HG03196 (cell line): ENCODE results near the gene PRDM11.

Source experiments
- ATAC-seq: cut with Tn5 transposase; IDR thresholded peaks from one replicate; pipeline ENCODE4 v1.9.1; 2021; ENCODE audit not compliant: unreplicated experiment

Gene PRDM11

DNA sequence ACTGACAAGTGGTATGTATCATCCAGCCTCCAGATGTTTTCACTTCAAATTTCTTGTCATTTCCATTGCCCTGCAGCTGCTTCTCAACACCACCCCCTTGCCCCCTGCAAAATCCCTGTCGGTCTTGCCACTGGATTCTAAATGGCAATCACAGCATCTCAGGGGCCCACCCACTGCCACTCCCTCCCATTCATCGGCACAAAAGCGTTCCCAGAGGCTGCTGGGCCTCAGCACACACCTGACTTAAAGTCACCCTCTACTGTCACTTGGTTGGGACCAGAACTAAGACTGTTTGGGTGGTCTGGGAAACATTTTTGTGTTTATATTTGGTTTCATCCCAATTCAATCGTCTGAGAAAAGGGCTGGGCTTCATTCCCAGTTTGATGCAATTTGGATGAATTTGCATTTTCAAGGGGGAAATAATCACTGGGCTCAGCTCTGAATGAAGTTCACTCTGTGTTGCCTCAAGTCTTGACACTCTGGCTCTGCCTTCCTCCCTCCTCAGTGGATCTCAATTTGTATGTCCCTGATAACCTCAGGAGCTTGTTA is 112.6 kb downstream of the PRDM11 start:
- ATAC-seq: no peak

- ATAC-seq: no peak
Measured at GRCh38 chr11:45259592-45259991, 113.2 kb downstream of the PRDM11 start.

DNA sequence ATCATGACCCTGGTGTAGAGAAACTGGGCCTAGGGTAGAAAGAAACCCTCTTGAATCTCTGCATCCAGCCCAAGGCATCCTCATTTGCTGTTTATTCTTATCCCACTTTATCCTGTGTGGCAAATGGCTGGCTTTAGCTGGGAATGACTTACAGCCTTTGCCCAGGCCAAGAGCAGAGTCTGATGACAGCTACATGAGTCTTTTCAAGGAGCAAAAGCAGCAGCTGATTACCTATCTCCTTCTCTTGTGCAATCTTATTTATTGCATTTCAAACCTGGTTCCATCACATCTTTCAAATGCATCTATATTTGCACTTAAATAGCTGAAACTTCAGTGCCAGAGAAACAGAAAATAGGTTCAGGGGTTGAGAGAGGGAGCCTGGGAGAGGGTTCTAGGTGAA is 113.6 kb downstream of the PRDM11 start:
- ATAC-seq: no peak

GRCh38 chr11:45262900-45263299 is 116.5 kb downstream of the PRDM11 start:
- ATAC-seq: no peak

DNA sequence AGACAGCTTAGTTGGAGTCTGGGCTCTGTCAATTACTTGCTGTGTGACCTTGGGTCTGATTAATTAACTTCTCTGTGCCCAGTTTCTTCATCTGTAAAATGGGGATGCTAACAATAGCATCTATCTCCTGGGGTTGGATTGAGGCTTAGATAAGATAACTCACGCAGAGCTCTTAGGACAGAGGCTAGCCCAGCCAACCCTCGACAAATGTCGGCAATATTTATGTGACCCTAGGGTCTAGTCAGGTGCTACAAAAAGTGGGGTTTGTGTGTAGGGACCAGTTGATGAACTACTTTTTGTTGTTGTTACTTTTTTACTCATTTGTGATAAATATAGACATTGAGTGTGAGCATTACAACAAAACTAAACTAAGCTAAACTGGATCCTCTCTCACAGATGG is 117.3 kb downstream of the PRDM11 start:
- ATAC-seq: no peak

- ATAC-seq: no peak
Measured at GRCh38 chr11:45264839-45265515, 118.5 kb downstream of the PRDM11 start.

DNA sequence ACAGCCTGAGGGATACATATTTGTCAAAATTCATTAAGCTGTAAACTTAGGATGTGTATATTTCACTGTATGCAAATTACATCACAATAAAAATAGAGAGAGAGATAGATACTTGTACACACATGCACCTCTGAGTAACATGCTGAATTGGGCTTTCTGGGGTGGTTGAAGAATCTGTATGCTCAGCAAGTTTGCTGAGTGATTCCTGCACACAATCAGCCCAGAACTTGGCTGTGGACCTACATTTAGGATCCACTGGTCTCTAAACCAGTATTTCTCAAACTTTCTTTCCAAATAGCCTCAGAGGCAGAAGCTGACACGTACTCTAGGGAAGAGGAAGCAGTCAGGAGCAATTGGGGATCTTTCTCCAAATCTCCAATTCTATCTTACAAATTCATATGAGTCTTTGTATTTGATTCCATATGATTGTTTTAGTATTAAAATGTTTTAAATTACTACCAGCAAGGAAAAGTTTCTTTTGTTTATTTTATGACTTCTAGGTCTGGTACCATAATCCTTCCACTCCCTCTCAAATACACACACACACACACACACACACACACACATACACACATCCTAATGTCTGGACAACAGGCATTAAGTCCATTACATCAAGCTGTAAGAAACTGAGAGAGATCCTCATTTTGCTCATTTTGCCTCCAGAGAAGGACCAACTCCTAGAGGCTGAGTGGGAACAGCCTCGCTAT is 119.7 kb downstream of the PRDM11 start:
- ATAC-seq: no peak

- ATAC-seq: no peak
Measured at GRCh38 chr11:45266676-45267020, 120.2 kb downstream of the PRDM11 start.

DNA sequence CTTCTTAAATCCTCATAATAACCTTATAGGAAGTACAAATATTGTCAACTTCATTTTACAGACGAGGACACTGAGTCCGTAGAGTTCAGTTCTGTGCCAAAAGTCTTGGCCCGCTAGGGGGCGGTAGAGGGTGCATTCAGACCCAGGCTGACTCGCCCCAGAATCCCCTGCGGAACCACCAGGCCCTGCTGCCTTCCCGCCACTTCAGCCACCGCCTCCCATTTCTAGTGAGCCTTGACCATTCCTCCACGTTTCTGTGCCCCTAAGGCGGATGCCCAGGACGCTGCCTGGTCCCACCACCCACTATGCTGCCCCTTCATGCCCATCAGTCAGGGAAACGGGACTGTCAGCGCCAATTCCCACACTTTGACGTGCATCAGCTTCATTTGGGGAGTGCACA is 120.6 kb downstream of the PRDM11 start:
- no peak for ATAC-seq

DNA sequence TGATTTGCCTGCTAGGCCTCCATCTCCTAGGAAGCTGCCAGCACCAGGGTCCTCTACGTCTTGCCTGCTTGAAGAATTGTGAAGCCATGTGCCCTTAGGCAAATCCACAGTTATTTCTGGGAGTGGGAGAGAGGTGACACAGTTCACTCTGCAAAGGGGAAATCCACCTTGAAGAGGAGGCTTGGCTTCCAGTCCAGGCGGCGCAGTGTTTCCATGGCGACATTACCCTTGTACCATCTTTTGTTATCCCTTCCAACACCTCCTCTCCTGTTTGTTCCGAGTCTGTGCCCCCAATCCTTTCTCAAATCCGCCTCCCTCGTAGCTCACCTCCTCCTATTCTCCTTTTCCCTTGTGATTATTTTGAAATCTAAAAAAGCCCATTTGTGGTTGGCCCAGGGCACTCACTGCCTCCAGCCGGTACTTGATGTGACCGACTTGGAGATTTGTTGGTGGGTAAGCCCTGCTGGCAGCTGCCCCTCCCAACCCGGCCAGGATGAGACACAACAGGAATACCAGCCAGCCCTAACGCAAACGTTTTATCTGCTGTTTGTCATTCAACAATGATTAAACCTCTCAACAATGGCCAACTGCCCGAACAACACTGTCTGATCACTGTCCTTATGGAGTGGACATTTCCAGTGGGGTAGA is 121.3 kb downstream of the PRDM11 start:
- ATAC-seq: no peak

GRCh38 chr11:45269678-45270077 is 123.2 kb downstream of the PRDM11 start:
- no peak for ATAC-seq

- no peak for ATAC-seq
Measured at GRCh38 chr11:45270946-45271716, 124.7 kb downstream of the PRDM11 start.

GRCh38 chr11:45272701-45273100 is 126.3 kb downstream of the PRDM11 start:
- ATAC-seq: no peak

- ATAC-seq: no peak
Measured at GRCh38 chr11:45273509-45273908, 127.1 kb downstream of the PRDM11 start.

- no peak for ATAC-seq
Measured at GRCh38 chr11:45274206-45274605, 127.8 kb downstream of the PRDM11 start.

DNA sequence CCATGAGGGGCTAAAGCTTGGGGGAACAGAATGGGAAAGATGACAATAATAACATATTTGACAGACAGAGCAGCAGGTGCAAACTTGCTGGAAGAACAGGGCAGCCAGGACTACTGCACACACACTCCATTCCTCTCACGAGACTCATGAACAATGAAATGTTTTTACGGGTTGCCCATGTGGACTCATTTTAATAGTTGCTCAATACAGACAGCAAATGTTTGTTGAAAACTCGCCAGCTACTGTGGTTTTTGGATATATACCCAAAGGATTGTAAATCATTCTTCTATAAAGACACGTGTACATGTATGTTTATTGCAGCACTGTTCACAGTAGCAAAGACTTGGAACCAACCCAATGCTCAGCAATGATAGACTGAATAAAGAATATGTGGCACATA is 129.4 kb downstream of the PRDM11 start:
- no peak for ATAC-seq

DNA sequence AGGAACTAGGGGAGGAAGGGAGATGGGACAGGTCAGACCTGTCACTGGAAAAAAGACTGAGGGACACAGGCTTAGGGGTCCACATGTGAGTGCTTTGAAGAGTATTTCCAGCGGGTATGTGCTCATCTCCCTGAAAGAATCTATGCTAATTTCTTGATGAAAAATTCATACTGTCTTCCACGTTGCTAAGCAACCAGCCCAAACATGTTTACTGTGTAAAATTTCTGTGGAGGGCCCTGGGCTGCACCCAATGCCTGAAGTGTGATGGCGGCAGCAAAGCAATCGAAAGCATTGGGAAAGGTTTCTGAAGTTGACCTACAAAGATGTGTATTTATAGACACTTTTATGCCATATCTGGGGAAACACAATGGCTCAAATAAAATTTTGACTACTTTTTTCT is 132.3 kb downstream of the PRDM11 start:
- no peak for ATAC-seq

- no peak for ATAC-seq
Measured at GRCh38 chr11:45279645-45280044, 133.2 kb downstream of the PRDM11 start.

GRCh38 chr11:45280449-45280848 is 134.0 kb downstream of the PRDM11 start:
- no peak for ATAC-seq

DNA sequence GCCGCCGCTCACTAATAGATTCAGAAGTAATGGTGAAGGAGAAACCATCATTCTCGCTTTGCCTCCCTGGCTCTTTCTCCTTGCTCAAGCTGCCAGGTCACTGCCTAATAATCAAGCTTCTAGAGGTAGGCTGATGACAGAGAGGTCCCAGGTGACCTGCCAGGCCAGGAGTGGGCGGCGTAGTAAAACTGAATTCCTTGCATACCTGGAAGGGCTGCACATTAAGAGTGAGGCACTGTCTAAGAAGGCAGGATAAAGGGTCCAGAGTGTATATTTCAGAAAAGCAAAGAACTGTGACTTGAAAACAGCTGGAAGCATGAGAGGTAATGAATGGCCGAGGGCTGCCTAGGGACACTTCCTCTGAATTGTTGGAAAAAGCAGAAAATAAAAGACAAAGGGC is 135.6 kb downstream of the PRDM11 start:
- ATAC-seq: no peak
